OCI-LY7 (cell line): ENCODE results near the gene GALNT12. TPM values are rescaled to one million over a fixed set of nuclear protein-coding genes. Genes with fewer than 3 reads are reported as not detected.
A peak's percentile ranks its signal among the peaks of the same experiment; 100 is the strongest.

Experiments
- BruUV-seq: library from RNA; stranded (reverse); fragments of 400-500 nt; replicated peaks from 2 replicates; lab custom pipeline; 2021; lab: Mats Ljungman, UMichigan
- CTCF ChIA-PET: fragments of 300-600 bp; sonication (Branson Sonifier 250); formaldehyde crosslinking; loops from one replicate; lab custom pipeline; 2022; ENCODE audit warnings: antibody characterized with exemption; ENCODE audit not compliant: unreplicated experiment; lab: Charles Lee
- POLR2A ChIA-PET: fragments of 300-600 bp; sonication (Branson Sonifier 250); formaldehyde crosslinking; loops from one replicate; lab custom pipeline; 2022; ENCODE audit warnings: antibody characterized with exemption; lab: Charles Lee
- DNase-seq: peaks from one replicate; pipeline ENCODE4 v3.0.0-alpha.2; 2015; ENCODE audit warnings: low spot score
- H2AFZ ChIP-seq: fragments of 200-600 bp; sonication (generic), shearing (Covaris generic); 2 replicates; pipeline ENCODE4 v1.6.1; 2014; ENCODE audit warnings: mild to moderate bottlenecking, antibody characterized with exemption, low read length, moderate library complexity
- H3K27ac ChIP-seq: fragments of 200-600 bp; sonication (generic); 2 replicates; pipeline ENCODE4 v1.5.1; 2014; ENCODE audit warnings: mixed run types, low read depth, mild to moderate bottlenecking, moderate library complexity, low read length, inconsistent platforms; ENCODE audit not compliant: poor library complexity, severe bottlenecking
- H3K36me3 ChIP-seq: fragments of 200-600 bp; sonication (generic); 2 replicates; pipeline ENCODE4 v1.6.1; 2014; ENCODE audit warnings: mild to moderate bottlenecking, antibody characterized with exemption, low read length, moderate library complexity, mixed read lengths; ENCODE audit not compliant: insufficient read depth
- H3K4me1 ChIP-seq: fragments of 200-600 bp; sonication (generic); 2 replicates; pipeline ENCODE4 v1.5.1; 2014; ENCODE audit warnings: mild to moderate bottlenecking, low read length; ENCODE audit not compliant: insufficient read depth, poor library complexity, severe bottlenecking
- H3K4me2 ChIP-seq: fragments of 200-600 bp; sonication (generic); 2 replicates; pipeline ENCODE4 v1.6.1; 2014; ENCODE audit warnings: mild to moderate bottlenecking, low read length
- H3K4me3 ChIP-seq: fragments of 200-600 bp; sonication (generic); 2 replicates; pipeline ENCODE4 v1.5.1; 2014; ENCODE audit warnings: mild to moderate bottlenecking, low read depth, low read length; ENCODE audit not compliant: poor library complexity, severe bottlenecking
- H3K79me2 ChIP-seq: fragments of 200-600 bp; sonication (generic); 2 replicates; pipeline ENCODE4 v1.6.1; 2016; ENCODE audit warnings: low read depth, mild to moderate bottlenecking, low read length, moderate library complexity, mixed read lengths; ENCODE audit not compliant: insufficient read depth
- H3K9me2 ChIP-seq: fragments of 200-600 bp; sonication (generic); 2 replicates; pipeline ENCODE4 v1.6.1; 2016; ENCODE audit warnings: mild to moderate bottlenecking, low read length, mixed read lengths; ENCODE audit not compliant: insufficient read depth
- H3K9me3 ChIP-seq: fragments of 200-600 bp; sonication (generic); 2 replicates; pipeline ENCODE4 v1.6.1; 2014; ENCODE audit warnings: mild to moderate bottlenecking, mixed run types, low read length, mixed read lengths
- H4K20me1 ChIP-seq: fragments of 200-600 bp; sonication (generic); 2 replicates; pipeline ENCODE4 v1.6.1; 2014; ENCODE audit warnings: mild to moderate bottlenecking, antibody characterized with exemption, low read length, moderate library complexity, mixed read lengths; ENCODE audit not compliant: insufficient read depth
- CTCF ChIP-seq: fragments of 200-600 bp; sonication (generic); conservative IDR thresholded peaks from 2 replicates; pipeline ENCODE4 v1.5.1; 2014; ENCODE audit warnings: mild to moderate bottlenecking, antibody characterized with exemption, low read length, moderate library complexity, mixed read lengths
- EZH2phosphoT487 ChIP-seq: fragments of 200-600 bp; sonication (generic); IDR thresholded peaks from 2 replicates; pipeline ENCODE4 v1.6.1; 2018; ENCODE audit warnings: low read depth, borderline replicate concordance, mild to moderate bottlenecking, mixed run types, antibody characterized with exemption, low read length, moderate library complexity, mixed read lengths
- intact Hi-C: fragments of 100-400 bp; cut with micrococcal nuclease; formaldehyde crosslinking; loops from one replicate; pipeline ENCODE4 v1.10.0; 2022; ENCODE audit not compliant: unreplicated experiment
- total RNA-seq, 2 experiments: library from RNA; depleted of rRNA in 1 of 2; stranded (reverse); fragments of >200 nt in 1 of 2; shearing (Covaris generic) in 1 of 2; gene quantifications; 2 replicates each; pipeline ENCODE4 v1.2.3, GENCODE V29; 2014 to 2022

Gene GALNT12
- total RNA-seq, 2 experiments from 2014 or later: 5.5 to 9.7 TPM

DNA sequence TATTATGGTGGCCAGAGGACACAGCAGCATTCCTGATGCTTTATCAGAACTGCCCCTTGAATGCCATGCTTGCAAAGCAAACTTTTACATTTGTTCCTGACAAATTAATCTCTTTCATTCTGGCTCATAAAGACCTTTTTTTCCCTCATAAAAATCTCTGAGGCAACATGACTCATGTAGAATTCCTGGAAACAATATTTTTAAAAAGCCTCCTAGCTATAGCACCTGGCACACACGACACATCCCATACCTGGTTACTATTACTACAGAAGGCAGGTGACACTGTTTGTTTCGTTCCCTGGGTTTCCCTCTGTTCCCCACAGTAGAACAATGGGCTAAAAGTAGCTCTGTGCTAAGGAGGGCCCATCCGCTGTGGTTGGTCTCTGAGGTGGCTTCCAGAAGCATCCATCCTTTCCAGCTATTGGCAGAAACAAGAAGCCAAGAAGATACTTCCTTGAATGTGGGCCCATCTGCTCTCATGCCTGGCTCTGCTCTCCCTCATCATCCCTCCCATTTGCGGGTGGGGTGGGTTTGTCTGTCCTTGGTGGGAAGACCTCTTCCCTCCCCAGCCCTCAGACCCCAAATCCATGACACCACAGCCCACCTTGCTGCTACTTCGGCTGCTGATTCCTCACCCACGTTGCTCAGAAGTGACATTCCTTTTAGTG, 59.1 kb downstream of the GALNT12 start:
- CTCF ChIA-PET: no interaction called here
- intact Hi-C loops: loop anchor here (5.0 kb wide), 1 partner anchor 131 kb away; no protein-coding TSS in a partner anchor

DNA sequence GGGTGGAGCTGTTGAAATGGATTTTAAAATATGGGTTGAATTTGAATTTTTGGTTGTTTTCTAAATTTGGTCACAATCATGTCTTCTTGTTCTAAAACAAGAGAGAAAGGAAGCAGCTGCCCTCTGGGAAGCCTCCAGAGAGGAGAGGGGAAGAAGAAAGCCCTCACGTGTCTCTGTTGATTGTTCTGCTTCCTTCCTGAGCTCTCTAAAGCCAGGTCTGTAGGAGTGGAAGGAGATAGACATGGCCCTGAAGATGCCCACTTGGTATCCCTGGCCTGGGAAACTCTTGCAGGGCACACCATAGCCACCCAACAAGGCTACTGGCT, 59.6 kb downstream of the GALNT12 start:
- H3K4me1 ChIP-seq: no peaks in the 10 kb centered on the region
- H2AFZ ChIP-seq: no peak overlapping the region
- TF ChIP-seq EZH2phosphoT487: no peak
- no peak for TF ChIP-seq CTCF
- ChIA-PET POLR2A (no interaction called here), CTCF (no interaction called here)
- no peaks in the 10 kb centered on the region for H3K9me3 ChIP-seq
- H3K79me2 ChIP-seq: no peaks in the 10 kb centered on the region
- intact Hi-C loops: loop anchor here (5.0 kb wide), 1 partner anchor 130 kb away; no protein-coding TSS in a partner anchor
- no peaks in the 10 kb centered on the region for H3K9me2 ChIP-seq
- no peaks in the 10 kb centered on the region for H4K20me1 ChIP-seq
- no peak overlapping the region for H3K4me2 ChIP-seq
- no peak overlapping the region for H3K27ac ChIP-seq
- no peaks in the 10 kb centered on the region for H3K36me3 ChIP-seq
- BruUV-seq: no TSS peak
- H3K4me3 ChIP-seq: no peak overlapping the region
- DNase-seq: no peak

More for the DNA sequence above, 59.1 kb downstream of the GALNT12 start:
- no peaks in the 10 kb centered on the region for H3K36me3 ChIP-seq
- H3K4me2 ChIP-seq: no peak overlapping the region
- H2AFZ ChIP-seq: no peak overlapping the region
- no peak overlapping the region for H3K27ac ChIP-seq
- no peak overlapping the region for H3K4me3 ChIP-seq
- no peaks in the 10 kb centered on the region for H3K9me3 ChIP-seq
- H4K20me1 ChIP-seq: no peaks in the 10 kb centered on the region
- no peaks in the 10 kb centered on the region for H3K9me2 ChIP-seq
- H3K4me1 ChIP-seq: no peaks in the 10 kb centered on the region
- DNase-seq: no peak
- no peaks in the 10 kb centered on the region for H3K79me2 ChIP-seq
- POLR2A ChIA-PET: no interaction called here
- no TSS peak for BruUV-seq
- TF ChIP-seq CTCF: no peak
- no peak for TF ChIP-seq EZH2phosphoT487

GRCh38 chr9:98867429-98868168, 60.1 kb downstream of the GALNT12 start:
- H3K9me2 ChIP-seq: no peaks in the 10 kb centered on the region
- H3K9me3 ChIP-seq: no peaks in the 10 kb centered on the region
- TF ChIP-seq EZH2phosphoT487 (no peak), CTCF (no peak)
- H3K27ac ChIP-seq: no peak overlapping the region
- H3K4me1 ChIP-seq: no peaks in the 10 kb centered on the region
- H4K20me1 ChIP-seq: no peaks in the 10 kb centered on the region
- CTCF ChIA-PET: no interaction called here
- H2AFZ ChIP-seq: no peak overlapping the region
- H3K4me3 ChIP-seq: no peak overlapping the region
- intact Hi-C loops: loop anchor here (5.0 kb wide), 1 partner anchor 130 kb away; no protein-coding TSS in a partner anchor
- peak; percentile 41 for DNase-seq
- BruUV-seq: no TSS peak
- H3K36me3 ChIP-seq: no peaks in the 10 kb centered on the region
- no peak overlapping the region for H3K4me2 ChIP-seq
- no peaks in the 10 kb centered on the region for H3K79me2 ChIP-seq
- POLR2A ChIA-PET: no interaction called here
